B cell (primary cell): ENCODE measurements around the gene HLA-B.

ENCODE experiments used
- EZH2 ChIP-seq: IDR thresholded peaks from 2 replicates; pipeline ENCODE4 v1.6.1; 2012; ENCODE audit warnings: borderline replicate concordance, low read depth, mild to moderate bottlenecking, moderate library complexity, low read length; ENCODE audit not compliant: insufficient read depth, poor library complexity, severe bottlenecking
- TF ChIP-seq, protein P1 (sequence below): fragments of 200-600 bp; IDR thresholded peaks from one replicate; pipeline ENCODE4 v1.8.0; 2022; ENCODE audit warnings: antibody characterized with exemption, mild to moderate bottlenecking

DNA sequence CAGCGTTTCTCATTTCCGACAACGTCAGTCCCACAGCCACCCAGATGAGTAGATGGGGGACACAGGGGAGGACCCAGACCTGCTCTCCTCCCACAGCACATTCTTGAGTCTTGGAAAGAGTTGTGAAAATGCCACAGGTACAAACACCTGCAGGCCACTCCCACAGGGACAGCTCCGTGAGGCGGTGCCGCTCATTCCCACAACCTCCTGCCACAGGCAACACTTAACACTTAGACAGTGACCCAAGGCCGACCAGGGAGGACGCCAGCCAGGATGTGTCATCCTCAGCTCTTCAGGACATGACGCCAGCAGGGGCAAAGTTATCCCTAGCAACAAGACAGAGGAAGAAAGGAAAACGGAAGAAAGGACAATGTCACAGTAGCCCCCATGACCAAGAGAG lies 22.9 kb upstream of the HLA-B start:
- TF ChIP-seq, protein P1, sequence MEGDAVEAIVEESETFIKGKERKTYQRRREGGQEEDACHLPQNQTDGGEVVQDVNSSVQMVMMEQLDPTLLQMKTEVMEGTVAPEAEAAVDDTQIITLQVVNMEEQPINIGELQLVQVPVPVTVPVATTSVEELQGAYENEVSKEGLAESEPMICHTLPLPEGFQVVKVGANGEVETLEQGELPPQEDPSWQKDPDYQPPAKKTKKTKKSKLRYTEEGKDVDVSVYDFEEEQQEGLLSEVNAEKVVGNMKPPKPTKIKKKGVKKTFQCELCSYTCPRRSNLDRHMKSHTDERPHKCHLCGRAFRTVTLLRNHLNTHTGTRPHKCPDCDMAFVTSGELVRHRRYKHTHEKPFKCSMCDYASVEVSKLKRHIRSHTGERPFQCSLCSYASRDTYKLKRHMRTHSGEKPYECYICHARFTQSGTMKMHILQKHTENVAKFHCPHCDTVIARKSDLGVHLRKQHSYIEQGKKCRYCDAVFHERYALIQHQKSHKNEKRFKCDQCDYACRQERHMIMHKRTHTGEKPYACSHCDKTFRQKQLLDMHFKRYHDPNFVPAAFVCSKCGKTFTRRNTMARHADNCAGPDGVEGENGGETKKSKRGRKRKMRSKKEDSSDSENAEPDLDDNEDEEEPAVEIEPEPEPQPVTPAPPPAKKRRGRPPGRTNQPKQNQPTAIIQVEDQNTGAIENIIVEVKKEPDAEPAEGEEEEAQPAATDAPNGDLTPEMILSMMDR: no peak
- no peak for TF ChIP-seq EZH2
